Osteocyte (in vitro differentiated cells): ENCODE results near the gene FNDC10. TPM values are rescaled to one million over a fixed set of nuclear protein-coding genes. Genes with fewer than 3 reads are reported as not detected.

Experiments
- DNase-seq: peaks from one replicate; pipeline ENCODE4 v3.0.0; 2021; ENCODE audit warnings: mixed read lengths; ENCODE audit not compliant: unreplicated experiment; ENCODE audit errors: extremely low spot score
- H3K27ac Mint-ChIP-seq: one replicate; pipeline ENCODE4 v1.8.0; 2021; ENCODE audit warnings: mild to moderate bottlenecking, mixed read lengths; ENCODE audit not compliant: unreplicated experiment
- H3K27me3 Mint-ChIP-seq: one replicate; pipeline ENCODE4 v1.8.0; 2021; ENCODE audit warnings: mixed read lengths; ENCODE audit not compliant: unreplicated experiment
- H3K36me3 Mint-ChIP-seq: one replicate; pipeline ENCODE4 v1.8.0; 2021; ENCODE audit warnings: mixed read lengths; ENCODE audit not compliant: unreplicated experiment
- H3K4me1 Mint-ChIP-seq: one replicate; pipeline ENCODE4 v1.8.0; 2021; ENCODE audit warnings: mixed read lengths; ENCODE audit not compliant: unreplicated experiment
- H3K4me3 Mint-ChIP-seq: one replicate; pipeline ENCODE4 v1.8.0; 2021; ENCODE audit warnings: mild to moderate bottlenecking, moderate library complexity, mixed read lengths; ENCODE audit not compliant: unreplicated experiment
- H3K9me3 Mint-ChIP-seq: one replicate; pipeline ENCODE4 v1.8.0; 2021; ENCODE audit warnings: mixed read lengths; ENCODE audit not compliant: unreplicated experiment
- total RNA-seq: library from RNA; stranded (reverse); gene quantifications from 2 replicates; pipeline ENCODE4 v1.2.1, GENCODE V29; 2021
- TF ChIP-seq, protein P1 (sequence below): fragments of 200-600 bp; sonication (generic); IDR thresholded peaks from 2 replicates; pipeline ENCODE4 v1.5.0; 2021; ENCODE audit warnings: antibody characterized with exemption, mild to moderate bottlenecking, moderate library complexity

FNDC10 gene
- total RNA-seq, 1 donor from 2014 or later: 25.6 TPM

GRCh38 chr1:1626207-1627141 is 26.5 kb upstream of the FNDC10 start:
- H3K4me1 Mint-ChIP-seq: peaks cover under 1% of the 10 kb centered on the region
- H3K9me3 Mint-ChIP-seq: no peaks in the 10 kb centered on the region
- H3K4me3 Mint-ChIP-seq: no peak overlapping the region
- no peaks in the 10 kb centered on the region for H3K36me3 Mint-ChIP-seq
- no peaks in the 10 kb centered on the region for H3K27me3 Mint-ChIP-seq
- TF ChIP-seq, protein P1, sequence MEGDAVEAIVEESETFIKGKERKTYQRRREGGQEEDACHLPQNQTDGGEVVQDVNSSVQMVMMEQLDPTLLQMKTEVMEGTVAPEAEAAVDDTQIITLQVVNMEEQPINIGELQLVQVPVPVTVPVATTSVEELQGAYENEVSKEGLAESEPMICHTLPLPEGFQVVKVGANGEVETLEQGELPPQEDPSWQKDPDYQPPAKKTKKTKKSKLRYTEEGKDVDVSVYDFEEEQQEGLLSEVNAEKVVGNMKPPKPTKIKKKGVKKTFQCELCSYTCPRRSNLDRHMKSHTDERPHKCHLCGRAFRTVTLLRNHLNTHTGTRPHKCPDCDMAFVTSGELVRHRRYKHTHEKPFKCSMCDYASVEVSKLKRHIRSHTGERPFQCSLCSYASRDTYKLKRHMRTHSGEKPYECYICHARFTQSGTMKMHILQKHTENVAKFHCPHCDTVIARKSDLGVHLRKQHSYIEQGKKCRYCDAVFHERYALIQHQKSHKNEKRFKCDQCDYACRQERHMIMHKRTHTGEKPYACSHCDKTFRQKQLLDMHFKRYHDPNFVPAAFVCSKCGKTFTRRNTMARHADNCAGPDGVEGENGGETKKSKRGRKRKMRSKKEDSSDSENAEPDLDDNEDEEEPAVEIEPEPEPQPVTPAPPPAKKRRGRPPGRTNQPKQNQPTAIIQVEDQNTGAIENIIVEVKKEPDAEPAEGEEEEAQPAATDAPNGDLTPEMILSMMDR: no peak
- DNase-seq: no peak
- H3K27ac Mint-ChIP-seq: no peak overlapping the region

DNA sequence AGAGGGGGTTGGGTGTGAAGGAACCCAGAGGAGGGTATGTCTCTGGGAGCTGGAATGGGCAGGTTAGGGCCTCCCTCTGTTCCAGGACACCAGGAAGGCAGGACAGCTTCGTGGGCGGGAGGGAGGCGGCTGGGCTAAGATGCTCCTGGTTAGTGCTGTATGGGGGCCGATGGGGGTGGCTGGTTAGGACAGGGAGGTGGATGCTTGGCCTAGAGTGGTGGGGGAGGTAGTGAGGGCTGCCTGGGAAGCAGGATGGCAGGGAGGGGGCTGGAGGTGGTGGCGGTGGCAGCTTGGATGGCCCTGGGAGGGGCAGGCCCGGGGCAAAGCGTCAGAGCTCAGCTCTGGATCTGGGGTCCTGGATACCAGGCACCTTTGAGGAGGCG is 25.9 kb upstream of the FNDC10 start:
- Mint-ChIP-seq H3K9me3 (no peaks in the 10 kb centered on the region), H3K27me3 (no peaks in the 10 kb centered on the region), H3K36me3 (no peaks in the 10 kb centered on the region), H3K27ac (no peak overlapping the region), H3K4me1 (no peaks in the 10 kb centered on the region), H3K4me3 (no peak overlapping the region)
- no peak for DNase-seq
- TF ChIP-seq, protein P1: no peak

DNA sequence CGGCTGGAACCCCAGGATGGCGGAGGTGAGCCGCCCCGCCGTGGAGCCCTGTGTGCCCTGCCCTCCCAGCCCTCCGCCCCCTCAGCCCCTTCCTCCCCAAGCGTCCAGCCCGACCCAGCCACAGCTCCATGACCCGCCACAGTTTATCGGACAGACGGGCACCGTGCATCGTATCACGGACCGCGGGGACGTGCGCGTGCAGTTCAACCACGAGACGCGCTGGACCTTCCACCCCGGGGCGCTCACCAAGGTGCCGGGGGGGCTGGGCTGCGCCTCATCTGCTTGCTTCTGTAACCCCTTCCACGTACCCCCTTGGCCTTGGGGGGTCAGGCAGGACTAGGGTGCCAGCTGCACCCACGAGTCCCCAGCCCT is 25.5 kb upstream of the FNDC10 start:
- Mint-ChIP-seq H3K27me3 (no peaks in the 10 kb centered on the region), H3K4me3 (no peak overlapping the region), H3K4me1 (no peaks in the 10 kb centered on the region), H3K27ac (no peak overlapping the region), H3K9me3 (no peaks in the 10 kb centered on the region), H3K36me3 (no peaks in the 10 kb centered on the region)
- no peak for DNase-seq
- TF ChIP-seq, protein P1: no peak

DNA sequence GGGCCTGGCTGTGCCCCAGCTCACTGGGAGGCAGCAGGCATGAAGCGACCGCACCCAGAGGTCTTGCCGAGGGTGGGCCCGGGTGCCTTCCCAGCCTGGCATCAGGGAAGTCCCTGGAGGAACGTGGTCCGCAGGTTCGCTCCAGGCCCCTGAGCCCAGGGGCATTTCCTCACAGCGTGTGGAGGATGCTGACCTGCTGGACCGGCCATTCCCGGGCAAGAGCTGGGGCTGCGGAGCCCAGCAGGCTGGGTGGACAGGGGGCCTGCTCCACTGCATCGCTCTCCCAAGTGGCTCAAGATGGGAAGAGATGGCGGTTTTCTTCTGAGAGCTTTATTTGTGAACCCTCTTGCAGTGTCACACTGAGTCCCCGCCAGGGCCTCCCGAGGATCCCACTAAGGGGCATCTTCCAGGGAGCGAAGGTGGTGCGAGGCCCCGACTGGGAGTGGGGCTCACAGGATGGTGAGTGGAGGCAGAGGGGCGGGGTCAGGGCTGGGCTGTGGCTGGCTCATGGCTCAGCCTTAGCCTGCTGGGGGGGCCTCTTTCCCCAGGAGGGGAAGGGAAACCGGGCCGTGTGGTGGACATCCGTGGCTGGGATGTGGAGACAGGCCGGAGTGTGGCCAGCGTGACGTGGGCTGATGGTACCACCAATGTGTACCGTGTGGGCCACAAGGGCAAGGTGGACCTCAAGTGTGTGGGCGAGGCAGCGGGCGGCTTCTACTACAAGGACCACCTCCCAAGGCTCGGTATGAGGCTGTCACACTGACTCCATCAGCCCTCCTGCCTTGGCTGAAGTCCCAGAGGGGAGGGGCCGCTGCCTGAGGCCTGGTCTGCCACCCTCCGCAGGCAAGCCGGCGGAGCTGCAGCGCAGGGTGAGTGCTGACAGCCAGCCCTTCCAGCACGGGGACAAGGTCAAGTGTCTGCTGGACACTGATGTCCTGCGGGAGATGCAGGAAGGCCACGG is 24.8 kb upstream of the FNDC10 start:
- Mint-ChIP-seq H3K4me1 (no peaks in the 10 kb centered on the region), H3K4me3 (no peak overlapping the region), H3K27ac (no peak overlapping the region), H3K27me3 (no peaks in the 10 kb centered on the region), H3K36me3 (no peaks in the 10 kb centered on the region), H3K9me3 (no peaks in the 10 kb centered on the region)
- TF ChIP-seq, protein P1: no peak
- no peak for DNase-seq
